ENCODE measurements around the gene TRIM46.

GRCh38 chr1:155209312-155209721 is 35.7 kb downstream of the TRIM46 start:
- TF ChIP-seq CTCF (IDR thresholded peaks at IDR 0.05; ENCODE audit: insufficient read depth, low read length, poor library complexity, severe bottlenecking) (no peak), EZH2phosphoT487 (conservative IDR thresholded peaks at IDR 0.05; ENCODE audit: low read length) (no peak)
